AG04450 (cell line): ENCODE measurements around the gene NOTCH3. TPM values are rescaled to one million over a fixed set of nuclear protein-coding genes. Genes with fewer than 3 reads are reported as not detected.

Experiments
- CTCF ChIA-PET: fragments of 300-600, 350-600 bp; formaldehyde crosslinking; extraction: SDS; loops from one replicate; lab custom pipeline; 2022; ENCODE audit warnings: antibody characterized with exemption, inconsistent platforms; lab: Charles Lee
- POLR2A ChIA-PET: fragments of 350-600 bp; formaldehyde crosslinking; extraction: SDS; loops from one replicate; lab custom pipeline; 2021; ENCODE audit warnings: antibody characterized with exemption, inconsistent platforms; lab: Yijun Ruan, JAX
- DNase-seq: peaks from one replicate; pipeline ENCODE4 v3.0.0-alpha.2; 2011; ENCODE audit warnings: low read depth, low spot score
- H3K27ac ChIP-seq: one replicate; pipeline ENCODE4 v1.5.1; 2012; ENCODE audit warnings: low read depth, low read length, control low read depth
- H3K27me3 ChIP-seq: one replicate; pipeline ENCODE4 v1.6.0; 2012; ENCODE audit warnings: low read length; ENCODE audit not compliant: control insufficient read depth, insufficient read depth
- H3K4me3 ChIP-seq: 2 replicates; pipeline ENCODE4 v1.5.1; 2011; ENCODE audit warnings: mild to moderate bottlenecking, low read depth, low read length, control low read depth
- H3K9me3 ChIP-seq: 2 replicates; pipeline ENCODE4 v1.5.1; 2012; ENCODE audit warnings: low read length; ENCODE audit not compliant: control insufficient read depth, insufficient read depth
- polyA plus RNA-seq: library from polyadenylated mRNA; depleted of rRNA; stranded (reverse); fragments of >200 nt; gene quantifications from 2 replicates; pipeline ENCODE4 v1.2.3, GENCODE V29; 2011
- TF ChIP-seq, protein P1 (sequence below): IDR thresholded peaks from 2 replicates; pipeline ENCODE4 v1.5.1; 2011; ENCODE audit warnings: low read depth, low read length, control low read depth, inconsistent platforms

The NOTCH3 gene
- polyA plus RNA-seq, 1 experiment: 8.8 TPM

- H3K9me3 ChIP-seq: peaks cover 25% of the 10 kb centered on the region
- H3K27ac ChIP-seq: no peak overlapping the region
- no peak overlapping the region for H3K4me3 ChIP-seq
- TF ChIP-seq, protein P1, sequence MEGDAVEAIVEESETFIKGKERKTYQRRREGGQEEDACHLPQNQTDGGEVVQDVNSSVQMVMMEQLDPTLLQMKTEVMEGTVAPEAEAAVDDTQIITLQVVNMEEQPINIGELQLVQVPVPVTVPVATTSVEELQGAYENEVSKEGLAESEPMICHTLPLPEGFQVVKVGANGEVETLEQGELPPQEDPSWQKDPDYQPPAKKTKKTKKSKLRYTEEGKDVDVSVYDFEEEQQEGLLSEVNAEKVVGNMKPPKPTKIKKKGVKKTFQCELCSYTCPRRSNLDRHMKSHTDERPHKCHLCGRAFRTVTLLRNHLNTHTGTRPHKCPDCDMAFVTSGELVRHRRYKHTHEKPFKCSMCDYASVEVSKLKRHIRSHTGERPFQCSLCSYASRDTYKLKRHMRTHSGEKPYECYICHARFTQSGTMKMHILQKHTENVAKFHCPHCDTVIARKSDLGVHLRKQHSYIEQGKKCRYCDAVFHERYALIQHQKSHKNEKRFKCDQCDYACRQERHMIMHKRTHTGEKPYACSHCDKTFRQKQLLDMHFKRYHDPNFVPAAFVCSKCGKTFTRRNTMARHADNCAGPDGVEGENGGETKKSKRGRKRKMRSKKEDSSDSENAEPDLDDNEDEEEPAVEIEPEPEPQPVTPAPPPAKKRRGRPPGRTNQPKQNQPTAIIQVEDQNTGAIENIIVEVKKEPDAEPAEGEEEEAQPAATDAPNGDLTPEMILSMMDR: no peak
- POLR2A ChIA-PET: interaction anchor here (0.6 kb wide), 1 partner anchor 136 kb away, joined by 8 read pairs; no protein-coding TSS in a partner anchor
- H3K27me3 ChIP-seq: no peaks in the 10 kb centered on the region
- DNase-seq: no peak
- CTCF ChIA-PET: interaction anchor here (1.8 kb wide), 2 partner anchors 17 to 75 kb away, joined by 5 read pairs; no protein-coding TSS in a partner anchor
Measured at GRCh38 chr19:15166700-15167099, 34.1 kb downstream of the NOTCH3 start.

DNA sequence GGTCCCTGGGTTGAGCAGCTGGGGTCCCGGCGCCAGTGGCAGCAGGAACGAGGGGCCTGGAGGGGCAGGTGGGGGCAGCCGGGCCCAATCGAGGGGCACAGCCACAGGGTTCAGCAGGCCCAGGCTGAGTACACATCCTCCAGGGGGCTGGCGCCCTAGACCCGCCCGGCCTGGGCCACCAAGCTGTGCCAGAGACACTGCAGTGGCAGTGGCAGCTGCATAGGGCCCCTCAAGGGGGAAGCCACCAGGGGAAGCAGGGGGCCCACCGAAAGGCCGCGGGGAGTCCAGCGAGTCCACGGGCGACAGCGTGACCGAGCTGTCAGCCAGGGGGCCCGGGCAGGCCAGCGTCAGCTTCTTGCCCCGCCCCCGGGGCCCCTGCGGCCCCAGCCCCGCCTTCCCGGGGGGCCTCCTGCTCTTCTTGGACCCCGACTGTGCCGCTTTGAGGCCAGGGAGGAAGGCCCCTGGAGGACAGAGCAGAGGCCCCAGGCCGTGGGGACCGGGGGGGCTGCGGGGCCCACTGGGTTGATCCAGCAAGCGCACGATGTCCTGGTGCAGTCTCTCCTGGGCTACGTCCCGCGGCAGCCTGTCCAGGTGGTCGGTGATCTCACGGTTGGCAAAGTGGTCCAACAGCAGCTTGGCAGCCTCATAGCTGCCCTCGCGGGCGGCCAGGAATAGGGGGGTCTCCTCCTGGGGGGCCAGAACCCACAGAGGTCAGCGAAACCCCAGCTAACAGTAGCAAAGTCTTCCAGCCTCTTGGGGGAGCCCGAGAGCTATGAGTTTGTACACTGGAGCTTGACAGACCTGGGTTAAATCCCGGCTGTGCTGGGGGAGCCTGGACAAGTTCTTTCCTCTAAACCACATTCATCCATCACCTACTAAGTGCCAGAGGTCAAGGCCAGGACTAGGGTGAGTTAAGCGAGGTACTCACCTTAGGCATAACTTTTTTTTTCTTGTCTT, 39.5 kb downstream of the NOTCH3 start:
- peaks cover 36% of the 10 kb centered on the region for H3K9me3 ChIP-seq
- no peaks in the 10 kb centered on the region for H3K27me3 ChIP-seq
- ChIA-PET CTCF (interaction anchor here (0.6 to 1.1 kb wide), 4 partner anchors 25 to 377 kb away, joined by 3 to 8 read pairs (median 4); partner anchors contain the start of gene AKAP8L), POLR2A (interaction anchor here (0.6 kb wide), 1 partner anchor 31 kb away, joined by 3 read pairs; no protein-coding TSS in a partner anchor)
- H3K4me3 ChIP-seq: no peak overlapping the region
- H3K27ac ChIP-seq: no peak overlapping the region
- DNase-seq: no peak
- TF ChIP-seq, protein P1: peak; percentile 48

- DNase-seq: no peak
- no peak overlapping the region for H3K4me3 ChIP-seq
- ChIA-PET CTCF (interaction anchor here (0.6 to 1.1 kb wide), 6 partner anchors 9 to 504 kb away, joined by 3 to 8 read pairs (median 4); no protein-coding TSS in a partner anchor), POLR2A (interaction anchor here (0.7 kb wide), 1 partner anchor 24 kb away, joined by 3 read pairs; no protein-coding TSS in a partner anchor)
- H3K27me3 ChIP-seq: no peaks in the 10 kb centered on the region
- no peak overlapping the region for H3K27ac ChIP-seq
- TF ChIP-seq, protein P1: no peak
- H3K9me3 ChIP-seq: peaks cover 21% of the 10 kb centered on the region
Measured at GRCh38 chr19:15159251-15159650, 41.5 kb downstream of the NOTCH3 start.

DNA sequence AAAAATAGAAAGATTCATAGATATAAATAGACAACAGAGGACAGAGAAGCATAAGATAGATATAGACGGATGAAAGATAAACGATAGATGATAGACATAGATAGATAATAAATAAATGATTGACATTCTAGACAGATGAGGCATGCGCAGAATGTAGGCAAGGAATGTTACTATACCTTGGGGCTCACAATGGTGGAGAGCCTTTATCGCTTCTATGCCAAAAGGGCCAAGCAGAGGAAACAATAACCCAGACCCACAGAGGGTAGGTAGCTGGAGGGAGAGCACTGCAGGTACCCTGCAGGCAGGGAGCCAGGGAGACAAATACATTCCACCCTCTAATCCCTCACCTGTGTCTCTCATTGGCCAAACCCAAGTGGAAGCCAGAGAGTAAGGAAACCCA, 44.4 kb downstream of the NOTCH3 start:
- POLR2A ChIA-PET: no interaction called here
- Histone ChIP-seq H3K27ac (no peak overlapping the region), H3K4me3 (no peak overlapping the region), H3K9me3 (peaks cover 21% of the 10 kb centered on the region), H3K27me3 (peaks cover 6% of the 10 kb centered on the region)
- DNase-seq: no peak
- CTCF ChIA-PET: interaction anchor here (0.6 kb wide), 1 partner anchor 16 kb away, joined by 4 read pairs; no protein-coding TSS in a partner anchor
- TF ChIP-seq, protein P1: no peak
